D721Med (cell line): ENCODE measurements around the gene KLKB1.

Experiments used
- DNase-seq: peaks from one replicate; pipeline ENCODE4 v3.0.0; 2011; ENCODE audit warnings: low spot score; ENCODE audit not compliant: insufficient read length
- FAIRE-seq: peaks from 2 replicates; lab custom pipeline; 2011; peaks lifted over from hg19 to GRCh38; lab: Jason Lieb, UNC
- TF ChIP-seq, protein P1 (sequence below): IDR thresholded peaks from 2 replicates; pipeline ENCODE4 v1.5.1; 2012; ENCODE audit warnings: mild to moderate bottlenecking, control low read depth; ENCODE audit not compliant: insufficient read depth; ENCODE audit errors: missing control alignments

The KLKB1 gene

DNA sequence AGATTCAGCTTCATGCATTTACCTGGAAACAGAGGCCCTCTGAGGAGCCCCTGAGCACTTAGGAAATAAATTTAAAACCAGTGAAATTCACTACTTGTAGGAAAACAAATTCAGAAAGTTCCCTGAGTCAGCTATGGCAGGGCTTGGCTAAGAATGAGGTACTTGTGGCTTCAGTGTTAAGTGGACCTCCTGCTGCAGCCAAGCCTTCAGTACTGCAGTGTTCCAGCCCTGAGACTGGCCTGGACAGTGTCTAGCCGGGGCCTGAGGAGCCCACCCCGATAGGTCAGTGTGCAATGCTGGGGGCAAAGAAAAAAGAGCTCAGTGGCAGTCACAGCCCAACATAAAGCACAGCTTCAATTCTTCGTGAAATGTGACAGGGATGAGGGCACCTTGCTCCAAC, 80.6 kb downstream of the KLKB1 start:
- TF ChIP-seq, protein P1, sequence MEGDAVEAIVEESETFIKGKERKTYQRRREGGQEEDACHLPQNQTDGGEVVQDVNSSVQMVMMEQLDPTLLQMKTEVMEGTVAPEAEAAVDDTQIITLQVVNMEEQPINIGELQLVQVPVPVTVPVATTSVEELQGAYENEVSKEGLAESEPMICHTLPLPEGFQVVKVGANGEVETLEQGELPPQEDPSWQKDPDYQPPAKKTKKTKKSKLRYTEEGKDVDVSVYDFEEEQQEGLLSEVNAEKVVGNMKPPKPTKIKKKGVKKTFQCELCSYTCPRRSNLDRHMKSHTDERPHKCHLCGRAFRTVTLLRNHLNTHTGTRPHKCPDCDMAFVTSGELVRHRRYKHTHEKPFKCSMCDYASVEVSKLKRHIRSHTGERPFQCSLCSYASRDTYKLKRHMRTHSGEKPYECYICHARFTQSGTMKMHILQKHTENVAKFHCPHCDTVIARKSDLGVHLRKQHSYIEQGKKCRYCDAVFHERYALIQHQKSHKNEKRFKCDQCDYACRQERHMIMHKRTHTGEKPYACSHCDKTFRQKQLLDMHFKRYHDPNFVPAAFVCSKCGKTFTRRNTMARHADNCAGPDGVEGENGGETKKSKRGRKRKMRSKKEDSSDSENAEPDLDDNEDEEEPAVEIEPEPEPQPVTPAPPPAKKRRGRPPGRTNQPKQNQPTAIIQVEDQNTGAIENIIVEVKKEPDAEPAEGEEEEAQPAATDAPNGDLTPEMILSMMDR: no peak
- FAIRE-seq (no peak), DNase-seq (no peak)
